Cardiac fibroblast (primary cell): Measurements from ENCODE around the gene HSD17B11.

ENCODE experiments used
- DNase-seq, 2 donors: peaks; one replicate each; pipeline versions ENCODE4 v3.0.0 to v3.0.0-alpha.2; 2010; ENCODE audit warnings: low read depth in 2 of 2
- H3K4me3 ChIP-seq, 2 donors: replicated peaks in 1 of 2; 1 replicate in 1 of 2; 2 replicates in 1 of 2; pipeline ENCODE4 v1.5.1; 2011; ENCODE audit warnings: low read depth in 2 of 2, low read length in 2 of 2, mild to moderate bottlenecking in 2 of 2, moderate library complexity in 1 of 2
- TF ChIP-seq, protein P1 (sequence below): IDR thresholded peaks from one replicate; pipeline ENCODE4 v1.5.1; 2011; ENCODE audit warnings: low read depth, mild to moderate bottlenecking, low read length, inconsistent platforms

HSD17B11 gene, protein sequence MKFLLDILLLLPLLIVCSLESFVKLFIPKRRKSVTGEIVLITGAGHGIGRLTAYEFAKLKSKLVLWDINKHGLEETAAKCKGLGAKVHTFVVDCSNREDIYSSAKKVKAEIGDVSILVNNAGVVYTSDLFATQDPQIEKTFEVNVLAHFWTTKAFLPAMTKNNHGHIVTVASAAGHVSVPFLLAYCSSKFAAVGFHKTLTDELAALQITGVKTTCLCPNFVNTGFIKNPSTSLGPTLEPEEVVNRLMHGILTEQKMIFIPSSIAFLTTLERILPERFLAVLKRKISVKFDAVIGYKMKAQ

DNA sequence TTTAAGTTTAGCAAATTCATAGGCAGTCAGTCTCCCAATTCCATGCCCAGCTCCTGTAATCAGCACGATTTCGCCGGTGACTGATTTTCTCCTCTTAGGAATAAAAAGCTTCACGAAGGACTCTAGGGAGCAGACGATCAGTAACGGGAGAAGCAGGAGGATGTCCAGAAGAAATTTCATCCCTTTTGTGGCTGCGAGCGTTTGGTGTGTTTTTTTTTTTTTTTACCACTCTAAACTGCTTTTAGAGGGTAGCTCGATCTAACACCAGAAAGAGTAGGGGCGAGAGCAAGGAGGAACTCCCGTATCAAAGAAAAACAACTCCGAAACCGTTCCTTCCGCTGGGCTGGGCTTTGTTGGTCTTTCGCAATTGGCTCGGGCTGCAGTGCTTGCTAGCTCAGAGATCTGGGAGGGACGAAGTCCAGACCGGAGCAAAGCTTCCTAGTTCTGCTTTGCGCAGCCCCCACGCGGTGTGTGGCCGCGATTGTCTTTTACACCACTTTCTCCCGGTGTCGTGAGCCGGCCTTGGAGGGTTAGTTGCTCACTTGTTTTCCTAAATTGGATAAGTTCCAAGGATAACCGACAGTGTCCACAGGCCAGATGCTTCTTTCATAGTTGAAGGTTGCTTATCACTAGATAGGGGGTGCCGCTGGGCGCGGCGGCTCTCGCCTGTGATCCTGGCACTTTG lies at the start of gene HSD17B11:
HSD17B11 (minus strand) TSS at position 298 of the 685 bp plus-strand sequence; CDS start at position 180, 118 bp downstream.
- peak within 1 kb of the TSS; percentile 68 to 70 for H3K4me3 ChIP-seq
- TF ChIP-seq, protein P1, sequence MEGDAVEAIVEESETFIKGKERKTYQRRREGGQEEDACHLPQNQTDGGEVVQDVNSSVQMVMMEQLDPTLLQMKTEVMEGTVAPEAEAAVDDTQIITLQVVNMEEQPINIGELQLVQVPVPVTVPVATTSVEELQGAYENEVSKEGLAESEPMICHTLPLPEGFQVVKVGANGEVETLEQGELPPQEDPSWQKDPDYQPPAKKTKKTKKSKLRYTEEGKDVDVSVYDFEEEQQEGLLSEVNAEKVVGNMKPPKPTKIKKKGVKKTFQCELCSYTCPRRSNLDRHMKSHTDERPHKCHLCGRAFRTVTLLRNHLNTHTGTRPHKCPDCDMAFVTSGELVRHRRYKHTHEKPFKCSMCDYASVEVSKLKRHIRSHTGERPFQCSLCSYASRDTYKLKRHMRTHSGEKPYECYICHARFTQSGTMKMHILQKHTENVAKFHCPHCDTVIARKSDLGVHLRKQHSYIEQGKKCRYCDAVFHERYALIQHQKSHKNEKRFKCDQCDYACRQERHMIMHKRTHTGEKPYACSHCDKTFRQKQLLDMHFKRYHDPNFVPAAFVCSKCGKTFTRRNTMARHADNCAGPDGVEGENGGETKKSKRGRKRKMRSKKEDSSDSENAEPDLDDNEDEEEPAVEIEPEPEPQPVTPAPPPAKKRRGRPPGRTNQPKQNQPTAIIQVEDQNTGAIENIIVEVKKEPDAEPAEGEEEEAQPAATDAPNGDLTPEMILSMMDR = peak; percentile 11
- peak; percentile 93 to 97 for DNase-seq

DNA sequence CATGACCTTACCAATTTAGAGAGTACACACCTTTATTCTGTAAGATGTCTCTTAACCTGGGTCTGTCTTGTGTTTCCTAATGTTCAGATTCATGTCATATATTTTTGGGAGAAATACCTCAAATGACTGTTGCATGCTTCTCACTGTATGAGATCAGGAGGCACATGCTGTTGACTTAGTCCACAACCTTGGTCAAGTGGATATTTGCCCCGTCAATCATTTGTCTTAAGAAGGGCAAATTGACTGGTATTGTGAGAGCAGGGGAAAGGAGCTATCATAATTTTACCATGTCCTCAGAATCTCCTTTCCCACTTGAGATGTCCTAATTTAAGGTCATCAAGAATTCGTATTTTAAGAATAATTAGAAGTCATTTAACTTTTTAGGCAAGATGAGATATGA lies 42.4 kb upstream of the HSD17B11 start:
- no peak for DNase-seq
- H3K4me3 ChIP-seq = no peak overlapping the region
- TF ChIP-seq, protein P1 = no peak

DNA sequence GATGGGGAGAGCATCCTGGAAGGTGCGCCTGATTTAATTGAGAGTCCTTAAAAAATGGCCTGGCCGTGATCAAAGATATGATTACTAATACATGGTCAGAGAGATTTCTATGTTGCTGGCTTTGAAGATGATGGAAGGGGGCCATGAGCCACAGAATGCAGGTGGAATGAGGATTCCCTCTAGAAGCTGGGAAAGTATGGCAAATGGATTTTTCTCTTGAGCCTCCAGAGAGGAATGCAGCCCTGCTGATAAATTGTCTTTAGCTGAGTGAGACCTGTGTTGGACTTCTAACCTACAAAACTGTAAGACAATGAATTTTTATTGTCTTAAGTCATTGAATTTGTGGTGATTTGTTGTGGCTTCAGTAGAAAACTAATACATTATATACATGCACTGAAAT lies 39.0 kb upstream of the HSD17B11 start:
- TF ChIP-seq, protein P1 = no peak
- no peak for DNase-seq
- no peak overlapping the region for H3K4me3 ChIP-seq

DNA sequence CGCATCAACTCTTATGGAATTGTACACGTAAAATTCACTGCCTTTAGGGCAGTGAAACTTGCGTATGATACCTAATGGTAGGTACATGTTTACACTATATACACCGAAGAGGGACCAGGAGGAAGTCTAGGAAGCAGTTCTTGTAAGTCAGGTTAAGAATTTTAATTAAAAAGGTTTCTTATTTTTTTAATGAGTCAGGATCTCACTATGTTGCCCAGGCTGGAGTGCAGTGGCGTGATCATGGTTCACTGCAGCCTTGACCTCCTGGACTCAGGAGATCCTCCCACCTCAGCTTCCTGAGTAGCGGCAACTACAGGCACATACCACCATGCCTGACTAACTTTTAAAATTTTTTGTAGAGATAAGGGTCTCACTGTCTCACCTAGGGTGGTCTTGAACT lies 38.0 kb upstream of the HSD17B11 start:
- no peak overlapping the region for H3K4me3 ChIP-seq
- TF ChIP-seq, protein P1 = no peak
- DNase-seq = no peak

DNA sequence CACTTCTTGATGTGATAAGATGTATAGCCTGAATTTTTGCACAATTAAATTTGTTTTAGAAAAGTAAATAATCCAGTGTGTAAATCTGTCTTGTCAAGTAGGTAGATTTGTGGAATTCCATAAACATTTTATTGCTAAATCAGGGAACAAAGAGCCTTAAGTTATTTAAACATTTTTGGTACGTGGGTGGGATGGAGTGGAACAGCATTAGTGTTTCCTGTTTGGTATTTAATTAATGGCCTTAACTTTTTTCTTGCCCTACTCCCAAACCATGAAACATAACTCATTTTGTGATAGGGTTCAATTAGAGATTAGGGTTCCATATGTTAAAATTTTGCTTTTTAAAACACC lies 36.5 kb upstream of the HSD17B11 start:
- no peak overlapping the region for H3K4me3 ChIP-seq
- TF ChIP-seq, protein P1 = no peak
- no peak for DNase-seq

DNA sequence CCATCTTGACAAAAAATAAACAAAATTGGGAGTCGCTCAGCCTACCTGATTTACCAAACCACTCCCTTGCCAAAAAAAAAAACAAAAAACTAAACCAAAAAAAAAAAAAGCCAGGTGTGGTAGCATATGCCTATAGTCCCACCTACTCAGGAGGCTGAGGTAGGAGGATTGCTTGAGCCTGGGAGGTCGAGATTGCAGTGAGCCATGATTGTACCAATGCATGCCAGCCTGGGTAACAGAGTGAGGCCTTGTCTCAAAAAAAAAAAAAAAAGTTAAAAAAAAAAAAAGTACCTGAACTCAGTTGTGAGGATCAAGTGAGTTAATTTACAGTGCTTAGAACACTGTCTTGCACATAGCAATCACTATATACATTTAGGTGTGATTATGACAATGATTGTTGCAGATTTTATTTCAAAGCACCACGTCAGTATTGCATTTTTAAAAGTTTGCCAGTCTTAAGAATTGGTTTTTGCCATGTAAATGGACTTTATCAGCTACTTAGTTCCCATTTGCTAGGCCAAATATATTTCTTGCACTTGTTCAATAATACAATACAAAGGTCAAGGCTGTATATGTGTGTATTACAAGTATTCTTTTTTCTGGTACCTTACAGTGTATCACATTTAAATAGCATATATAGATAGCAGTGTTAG lies 36.0 kb upstream of the HSD17B11 start:
- TF ChIP-seq, protein P1 = no peak
- DNase-seq = no peak
- no peak overlapping the region for H3K4me3 ChIP-seq
